ENCODE results near the gene EPS15.

DNA sequence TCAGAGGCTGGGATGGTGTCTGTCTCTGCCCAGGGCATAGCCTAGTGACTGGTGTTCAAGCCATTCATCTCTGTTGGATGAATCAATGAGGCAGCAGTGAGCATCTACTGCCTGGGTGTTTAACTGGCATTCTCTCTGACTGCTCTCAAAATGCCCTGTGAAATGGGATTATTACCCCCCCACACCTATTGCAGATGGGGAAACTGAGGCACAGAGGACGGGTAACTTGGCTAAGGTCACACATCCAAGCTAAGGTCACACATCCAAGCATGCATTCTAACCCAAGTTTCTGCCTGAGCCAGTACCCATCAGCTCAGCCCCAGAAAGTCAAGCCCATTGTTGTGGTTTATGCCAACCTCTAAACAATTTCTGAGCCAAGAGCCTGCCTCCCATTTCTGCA lies 193.7 kb downstream of the EPS15 start:
- TF ChIP-seq POLR2AphosphoS5 (IDR thresholded peaks at IDR 0.05): no peak
- TF ChIP-seq POLR2A (IDR thresholded peaks at IDR 0.05): no peak
- TF ChIP-seq, protein P1, sequence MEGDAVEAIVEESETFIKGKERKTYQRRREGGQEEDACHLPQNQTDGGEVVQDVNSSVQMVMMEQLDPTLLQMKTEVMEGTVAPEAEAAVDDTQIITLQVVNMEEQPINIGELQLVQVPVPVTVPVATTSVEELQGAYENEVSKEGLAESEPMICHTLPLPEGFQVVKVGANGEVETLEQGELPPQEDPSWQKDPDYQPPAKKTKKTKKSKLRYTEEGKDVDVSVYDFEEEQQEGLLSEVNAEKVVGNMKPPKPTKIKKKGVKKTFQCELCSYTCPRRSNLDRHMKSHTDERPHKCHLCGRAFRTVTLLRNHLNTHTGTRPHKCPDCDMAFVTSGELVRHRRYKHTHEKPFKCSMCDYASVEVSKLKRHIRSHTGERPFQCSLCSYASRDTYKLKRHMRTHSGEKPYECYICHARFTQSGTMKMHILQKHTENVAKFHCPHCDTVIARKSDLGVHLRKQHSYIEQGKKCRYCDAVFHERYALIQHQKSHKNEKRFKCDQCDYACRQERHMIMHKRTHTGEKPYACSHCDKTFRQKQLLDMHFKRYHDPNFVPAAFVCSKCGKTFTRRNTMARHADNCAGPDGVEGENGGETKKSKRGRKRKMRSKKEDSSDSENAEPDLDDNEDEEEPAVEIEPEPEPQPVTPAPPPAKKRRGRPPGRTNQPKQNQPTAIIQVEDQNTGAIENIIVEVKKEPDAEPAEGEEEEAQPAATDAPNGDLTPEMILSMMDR (IDR thresholded peaks at IDR 0.05 in 8 of 11, conservative IDR thresholded peaks at IDR 0.05 in 3 of 11): no peak

All from spleen (tissue), 7 donors.